CD8-positive, alpha-beta memory T cell (primary cell): ENCODE results near the gene PRKCD. TPM values are rescaled to one million over a fixed set of nuclear protein-coding genes. Genes with fewer than 3 reads are reported as not detected.

ENCODE experiments used
- CTCF ChIA-PET: fragments of 350-600 bp; sonication (Branson Sonifier 250); formaldehyde crosslinking; loops from one replicate; lab custom pipeline; 2021; ENCODE audit warnings: antibody characterized with exemption; lab: Charles Lee
- POLR2A ChIA-PET: fragments of 350-600 bp; sonication (Branson Sonifier 250); formaldehyde crosslinking; loops from one replicate; lab custom pipeline; 2021; ENCODE audit warnings: antibody characterized with exemption; lab: Charles Lee
- DNase-seq, 5 donors: peaks; one replicate each; pipeline versions ENCODE4 v3.0.0 to v3.0.0-alpha.2; 2020 to 2022; ENCODE audit warnings: mixed read lengths in 1 of 5
- H3K27ac ChIP-seq: one replicate; pipeline ENCODE4 v1.7.0; 2013; ENCODE audit warnings: low read depth, mild to moderate bottlenecking, low read length, moderate library complexity
- H3K27me3 ChIP-seq: 2 replicates; pipeline ENCODE4 v1.7.0; 2013; ENCODE audit warnings: low read length, mild to moderate bottlenecking; ENCODE audit not compliant: insufficient read depth, poor library complexity, severe bottlenecking
- H3K36me3 ChIP-seq: 2 replicates; pipeline ENCODE4 v1.7.0; 2013; ENCODE audit warnings: mild to moderate bottlenecking, low read length, moderate library complexity; ENCODE audit not compliant: insufficient read depth
- H3K4me1 ChIP-seq: 2 replicates; pipeline ENCODE4 v1.7.0; 2013; ENCODE audit warnings: mild to moderate bottlenecking, low read length, moderate library complexity; ENCODE audit not compliant: insufficient read depth
- H3K4me3 ChIP-seq: 2 replicates; pipeline ENCODE4 v1.7.0; 2013; ENCODE audit warnings: mild to moderate bottlenecking, low read length
- H3K9me3 ChIP-seq: 2 replicates; pipeline ENCODE4 v1.7.0; 2013; ENCODE audit warnings: mild to moderate bottlenecking, low read length
- H3K27ac Mint-ChIP-seq, 8 donors: one replicate each; pipeline ENCODE4 v1.8.0; 2020 to 2021; ENCODE audit warnings: mixed read lengths in 8 of 8, mild to moderate bottlenecking in 6 of 8, inconsistent platforms in 3 of 8, moderate library complexity in 3 of 8
- H3K27me3 Mint-ChIP-seq, 2 donors: one replicate each; pipeline ENCODE4 v1.8.0; 2020 to 2021; ENCODE audit warnings: mixed read lengths in 2 of 2, mild to moderate bottlenecking in 1 of 2, moderate library complexity in 1 of 2
- H3K36me3 Mint-ChIP-seq, 3 donors: one replicate each; pipeline ENCODE4 v1.8.0; 2020 to 2021; ENCODE audit warnings: mixed read lengths in 3 of 3, inconsistent platforms in 1 of 3, mild to moderate bottlenecking in 1 of 3
- H3K4me1 Mint-ChIP-seq, 3 donors: one replicate each; pipeline ENCODE4 v1.8.0; 2020 to 2021; ENCODE audit warnings: mixed read lengths in 3 of 3, inconsistent platforms in 1 of 3, mild to moderate bottlenecking in 1 of 3
- H3K4me3 Mint-ChIP-seq, 7 donors: one replicate each; pipeline ENCODE4 v1.8.0; 2020 to 2021; ENCODE audit warnings: mixed read lengths in 7 of 7, mild to moderate bottlenecking in 6 of 7, moderate library complexity in 4 of 7, inconsistent platforms in 2 of 7
- H3K9me3 Mint-ChIP-seq, 5 donors: one replicate each; pipeline ENCODE4 v1.8.0; 2020 to 2022; ENCODE audit warnings: mixed read lengths in 5 of 5, mild to moderate bottlenecking in 3 of 5, moderate library complexity in 2 of 5, inconsistent platforms in 1 of 5
- polyA plus RNA-seq: library from polyadenylated mRNA; unstranded; fragments of 300-500 nt; fragmentation: Illumina TruSeq; gene quantifications from one replicate; pipeline ENCODE4 v1.2.3, GENCODE V29; 2021
- total RNA-seq, 2 experiments: library from RNA; stranded (reverse); gene quantifications; one replicate each; pipeline ENCODE4 v1.2.3, GENCODE V29; 2021

The PRKCD gene
- total and polyA plus RNA-seq, 3 experiments from 2014 or later: 27.2 to 27.3 (median 27.3) TPM

DNA sequence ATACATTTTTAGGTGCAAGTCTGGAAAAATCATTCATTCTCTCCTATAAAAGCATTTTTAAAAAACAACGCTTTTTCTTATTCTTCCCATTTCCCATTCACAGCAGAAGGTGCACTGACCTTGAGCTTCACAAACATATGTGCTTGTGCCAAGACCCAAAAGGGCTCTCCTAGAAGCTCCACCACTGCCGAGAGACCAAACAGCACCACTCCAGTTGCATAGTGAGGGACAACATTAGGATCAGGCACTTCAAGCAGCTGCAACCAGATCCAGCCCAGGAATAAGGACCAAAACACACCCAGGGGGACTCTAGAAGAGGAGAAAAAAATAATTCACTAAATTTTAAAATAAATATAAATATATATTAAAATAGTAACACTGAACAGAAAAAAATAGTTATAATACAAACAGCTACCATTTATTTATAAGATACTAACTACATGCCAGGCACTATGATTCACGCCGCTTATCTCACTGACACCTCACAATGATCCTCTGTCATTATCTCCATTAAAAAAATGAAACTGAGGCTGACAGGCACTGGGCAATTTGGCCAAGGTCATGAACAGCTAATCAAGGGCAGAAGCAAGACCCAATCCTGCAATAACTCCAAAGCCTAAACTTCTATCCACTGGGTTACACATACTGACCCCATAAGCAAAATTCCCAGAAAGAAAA lies 38.6 kb upstream of the PRKCD start:
- Mint-ChIP-seq H3K27me3 (no peaks in the 10 kb centered on the region), H3K4me1 (peaks cover 2 to 4% (median 4%) of the 10 kb centered on the region in 3 donors), H3K4me3 (no peak overlapping the region), H3K9me3 (no peaks in the 10 kb centered on the region), H3K36me3 (peaks cover 0 to 91% (median 35%) of the 10 kb centered on the region in 3 donors), H3K27ac (peak overlapping the region in 2 of 8 donors; percentile 23 to 58)
- ChIA-PET POLR2A (no interaction called here), CTCF (interaction anchor here (0.5 to 1.4 kb wide), 3 partner anchors 8 to 16 kb away, joined by 3 to 5 read pairs (median 3); no protein-coding TSS in a partner anchor)
- H3K27me3 ChIP-seq: no peaks in the 10 kb centered on the region
- no peak overlapping the region for H3K27ac ChIP-seq
- no peaks in the 10 kb centered on the region for H3K4me1 ChIP-seq
- no peak for DNase-seq
- peaks cover 61% of the 10 kb centered on the region for H3K36me3 ChIP-seq
- no peak overlapping the region for H3K4me3 ChIP-seq
- H3K9me3 ChIP-seq: no peaks in the 10 kb centered on the region

DNA sequence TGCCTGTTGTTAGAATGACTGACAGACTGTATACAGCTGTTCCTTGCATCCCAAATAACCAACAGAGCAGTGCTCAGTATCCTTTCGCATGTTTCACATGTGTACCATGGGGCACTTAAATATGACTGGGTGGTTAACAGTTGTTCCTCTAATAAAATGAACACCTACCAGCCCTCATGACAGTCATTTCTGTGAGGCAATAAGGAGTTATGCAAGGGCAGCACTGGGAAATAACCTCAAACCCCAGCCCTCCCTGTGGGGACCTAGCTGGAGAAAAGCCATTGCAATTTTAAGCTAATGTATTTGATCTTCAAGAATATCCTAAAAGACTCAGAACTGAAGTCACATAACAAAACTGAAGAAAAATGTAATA lies 38.1 kb upstream of the PRKCD start:
- POLR2A ChIA-PET: no interaction called here

DNA sequence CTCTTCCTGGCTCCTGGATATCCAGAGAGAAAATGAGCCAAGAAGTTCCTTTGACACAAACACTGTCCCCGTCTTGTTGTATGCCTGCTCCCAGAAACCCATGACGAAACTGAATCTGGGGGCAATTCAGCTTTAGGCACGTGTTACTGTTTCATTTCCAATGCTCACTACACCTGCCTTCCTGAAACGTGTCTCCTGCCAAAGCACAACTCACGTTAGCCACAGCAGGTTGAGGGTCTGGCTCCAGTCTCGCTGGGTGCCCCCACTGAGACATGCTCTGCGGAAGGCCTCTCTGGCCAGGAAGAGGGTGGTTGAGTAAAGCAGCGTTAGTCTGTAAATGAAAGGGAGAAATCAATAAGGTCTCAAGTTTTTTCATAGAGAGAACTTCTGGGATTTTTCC lies 37.5 kb upstream of the PRKCD start:
- H3K36me3 ChIP-seq: peaks cover 55% of the 10 kb centered on the region
- H3K4me3 ChIP-seq: no peak overlapping the region
- no peak for DNase-seq
- Mint-ChIP-seq H3K4me1 (peaks cover 2 to 4% (median 4%) of the 10 kb centered on the region in 3 donors), H3K27ac (no peak overlapping the region), H3K36me3 (peaks cover 0 to 80% (median 29%) of the 10 kb centered on the region in 3 donors), H3K4me3 (peak overlapping the region in 1 of 7 donors; percentile 16), H3K9me3 (no peaks in the 10 kb centered on the region), H3K27me3 (no peaks in the 10 kb centered on the region)
- H3K27me3 ChIP-seq: no peaks in the 10 kb centered on the region
- CTCF ChIA-PET: interaction anchor here (1.0 to 1.4 kb wide), 2 partner anchors 9 to 11 kb away, joined by 3 to 5 read pairs; no protein-coding TSS in a partner anchor
- no peaks in the 10 kb centered on the region for H3K9me3 ChIP-seq
- POLR2A ChIA-PET: no interaction called here
- no peaks in the 10 kb centered on the region for H3K4me1 ChIP-seq
- H3K27ac ChIP-seq: no peak overlapping the region

More for the DNA sequence above, 38.1 kb upstream of the PRKCD start:
- H3K4me3 ChIP-seq: no peak overlapping the region
- Mint-ChIP-seq H3K36me3 (peaks cover 0 to 86% (median 35%) of the 10 kb centered on the region in 3 donors), H3K27me3 (no peaks in the 10 kb centered on the region), H3K27ac (no peak overlapping the region), H3K4me3 (no peak overlapping the region), H3K4me1 (peaks cover 2 to 4% (median 4%) of the 10 kb centered on the region in 3 donors), H3K9me3 (no peaks in the 10 kb centered on the region)
- no peaks in the 10 kb centered on the region for H3K4me1 ChIP-seq
- no peak for DNase-seq
- H3K9me3 ChIP-seq: no peaks in the 10 kb centered on the region
- CTCF ChIA-PET: interaction anchor here (0.5 to 1.4 kb wide), 3 partner anchors 9 to 16 kb away, joined by 3 to 5 read pairs (median 3); no protein-coding TSS in a partner anchor
- H3K27me3 ChIP-seq: no peaks in the 10 kb centered on the region
- no peak overlapping the region for H3K27ac ChIP-seq
- H3K36me3 ChIP-seq: peaks cover 58% of the 10 kb centered on the region

DNA sequence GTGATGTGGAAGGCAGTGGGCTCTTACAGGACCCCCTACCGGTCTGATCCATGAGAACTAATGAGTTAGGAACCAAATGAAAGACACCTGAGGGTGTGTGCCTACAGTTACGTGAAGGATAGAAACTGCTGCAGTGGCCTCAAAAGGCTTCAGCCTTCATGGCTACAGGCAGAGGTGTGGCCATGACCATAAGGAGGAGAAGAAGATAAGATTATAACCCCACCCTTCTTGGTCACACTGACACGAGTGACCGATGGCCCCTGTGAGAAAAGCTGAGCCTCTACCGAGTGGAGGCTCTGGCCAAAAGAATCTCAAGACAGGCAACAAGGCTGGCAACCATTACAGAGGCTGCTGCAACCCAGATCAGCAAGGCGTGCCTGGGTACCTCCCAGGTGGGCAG lies 37.1 kb upstream of the PRKCD start:
- peaks cover 4% of the 10 kb centered on the region for H3K4me1 ChIP-seq
- Mint-ChIP-seq H3K27ac (no peak overlapping the region), H3K4me1 (peaks cover 4 to 6% (median 4%) of the 10 kb centered on the region in 3 donors), H3K4me3 (peak overlapping the region in 1 of 7 donors; percentile 16), H3K9me3 (no peaks in the 10 kb centered on the region), H3K27me3 (no peaks in the 10 kb centered on the region), H3K36me3 (peaks cover 0 to 77% (median 27%) of the 10 kb centered on the region in 3 donors)
- no peaks in the 10 kb centered on the region for H3K9me3 ChIP-seq
- no peak for DNase-seq
- ChIA-PET CTCF (interaction anchor here (1.5 kb wide), 1 partner anchor 12 kb away, joined by 3 read pairs; no protein-coding TSS in a partner anchor), POLR2A (interaction anchor here (1.0 kb wide), 1 partner anchor 10 kb away, joined by 4 read pairs; no protein-coding TSS in a partner anchor)
- H3K27ac ChIP-seq: no peak overlapping the region
- H3K27me3 ChIP-seq: no peaks in the 10 kb centered on the region
- no peak overlapping the region for H3K4me3 ChIP-seq
- peaks cover 53% of the 10 kb centered on the region for H3K36me3 ChIP-seq

DNA sequence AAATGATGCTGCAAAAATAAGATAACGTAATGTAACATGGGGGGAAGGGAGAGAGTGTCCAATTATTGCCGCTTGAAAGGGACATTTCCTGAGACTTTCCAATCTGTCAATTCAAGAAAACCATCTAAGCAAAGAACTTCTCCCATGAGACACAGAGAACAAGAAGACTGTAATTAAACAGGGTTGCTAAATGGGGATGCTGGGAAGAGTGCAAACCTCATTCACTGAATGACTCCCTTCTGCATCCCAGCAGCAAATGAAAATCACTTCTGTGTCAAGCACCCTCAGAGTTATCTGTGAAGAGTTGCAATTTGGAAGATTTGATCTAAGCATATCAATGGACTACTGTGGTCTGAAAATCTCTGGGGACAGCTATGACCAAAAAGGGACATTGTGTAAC lies 34.4 kb upstream of the PRKCD start:
- Mint-ChIP-seq H3K9me3 (no peaks in the 10 kb centered on the region), H3K27me3 (no peaks in the 10 kb centered on the region), H3K36me3 (peaks cover 0 to 60% (median 19%) of the 10 kb centered on the region in 3 donors), H3K4me1 (peaks cover 24 to 29% (median 27%) of the 10 kb centered on the region in 3 donors), H3K4me3 (peak overlapping the region in 1 of 7 donors; percentile 65), H3K27ac (peak overlapping the region in 1 of 8 donors; percentile 48)
- H3K4me1 ChIP-seq: peaks cover 22% of the 10 kb centered on the region
- H3K27ac ChIP-seq: no peak overlapping the region
- ChIA-PET POLR2A (no interaction called here), CTCF (interaction anchor here (1.7 kb wide), 1 partner anchor 8 kb away, joined by 4 read pairs; no protein-coding TSS in a partner anchor)
- H3K27me3 ChIP-seq: no peaks in the 10 kb centered on the region
- no peak for DNase-seq
- H3K9me3 ChIP-seq: no peaks in the 10 kb centered on the region
- H3K4me3 ChIP-seq: no peak overlapping the region
- H3K36me3 ChIP-seq: peaks cover 30% of the 10 kb centered on the region

DNA sequence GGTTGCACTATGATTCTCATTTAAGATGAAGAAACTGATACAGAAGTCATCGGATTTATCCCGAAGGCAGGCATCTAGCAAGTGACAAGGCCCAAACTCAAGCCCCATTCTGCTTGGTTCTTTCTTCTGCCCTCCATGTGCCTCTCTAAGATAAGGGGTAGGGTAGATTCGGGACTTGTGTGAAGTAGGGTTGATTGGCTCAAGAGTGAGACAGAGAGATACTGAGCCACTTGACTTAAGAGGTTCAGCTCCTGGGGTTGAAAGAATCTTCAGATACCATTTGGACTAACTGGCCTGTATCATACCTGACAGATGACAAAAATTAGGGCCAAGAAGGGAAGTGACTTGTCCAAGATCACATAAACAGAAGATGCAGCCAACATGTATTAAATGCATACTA lies 31.7 kb upstream of the PRKCD start:
- ChIA-PET CTCF (interaction anchor here (1.0 kb wide), 1 partner anchor 67 kb away, joined by 3 read pairs; no protein-coding TSS in a partner anchor), POLR2A (interaction anchor here (1.1 kb wide), 1 partner anchor 60 kb away, joined by 3 read pairs; no protein-coding TSS in a partner anchor)
- H3K9me3 ChIP-seq: no peaks in the 10 kb centered on the region
- H3K4me3 ChIP-seq: peak overlapping the region; percentile 73
- H3K4me1 Mint-ChIP-seq: peaks cover 20 to 30% (median 26%) of the 10 kb centered on the region in 3 donors
- peaks cover 22% of the 10 kb centered on the region for H3K4me1 ChIP-seq
- H3K36me3 Mint-ChIP-seq: peaks cover 0 to 35% (median 7%) of the 10 kb centered on the region in 3 donors
- peak overlapping the region; percentile 99 to 100 (median 100) for H3K27ac Mint-ChIP-seq
- no peak for DNase-seq
- H3K27me3 ChIP-seq: no peaks in the 10 kb centered on the region
- H3K27me3 Mint-ChIP-seq: no peaks in the 10 kb centered on the region
- H3K4me3 Mint-ChIP-seq: peak overlapping the region; percentile 91 to 98 (median 93)
- peak overlapping the region; percentile 89 for H3K27ac ChIP-seq
- no peaks in the 10 kb centered on the region for H3K9me3 Mint-ChIP-seq
- H3K36me3 ChIP-seq: peaks cover 10% of the 10 kb centered on the region

DNA sequence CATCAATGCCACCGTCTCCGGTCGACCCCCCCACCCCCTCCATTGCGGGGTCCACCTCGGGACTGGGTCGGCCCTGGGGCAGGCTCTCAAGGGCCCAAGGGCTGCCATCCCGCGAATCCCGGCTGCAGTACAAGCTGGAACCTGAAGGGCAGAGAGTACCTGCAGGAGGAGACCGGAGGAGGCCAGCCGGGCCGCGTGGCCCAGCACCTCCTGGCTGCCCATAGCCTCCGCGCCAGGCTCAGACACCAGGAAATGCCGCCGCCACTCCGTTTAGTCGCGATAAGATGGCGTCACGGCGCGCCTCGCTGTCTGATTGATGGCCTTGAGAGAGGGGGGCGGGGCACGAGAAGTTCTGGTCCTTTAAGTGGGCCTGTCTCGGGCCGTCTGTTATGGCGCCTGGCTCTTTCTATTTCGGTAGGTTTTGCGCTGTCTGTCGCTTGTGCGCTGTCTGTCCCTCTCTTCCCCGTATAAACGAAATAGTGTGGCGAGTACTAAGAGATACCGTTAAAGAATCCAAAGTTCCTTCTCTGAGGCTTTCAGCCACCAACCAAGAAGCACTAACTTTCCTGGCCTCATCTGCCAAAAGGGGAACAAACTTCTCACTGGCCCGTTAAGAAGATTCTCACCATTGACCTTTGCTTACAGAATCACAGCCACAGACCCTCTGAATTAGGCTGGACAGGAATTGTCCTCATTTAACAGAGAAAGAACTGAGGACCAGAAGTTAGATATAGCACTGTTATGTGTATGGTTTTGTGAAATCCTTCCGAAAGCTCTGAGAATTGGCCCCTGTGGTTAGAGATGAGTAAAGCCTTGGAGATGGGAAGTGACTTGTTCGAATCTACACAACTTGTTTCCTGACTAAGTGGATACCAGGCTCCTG lies 30.6 kb upstream of the PRKCD start, which contains the start of gene RFT1:
Gene RFT1 (minus strand): TSS at position 257 of the 883 bp plus-strand sequence. CDS start 35 bp downstream, at position 222.
- Histone ChIP-seq H3K4me1 (peaks cover 22% of the 10 kb centered on the region), H3K27ac (peak within 1 kb of the TSS; percentile 89), H3K27me3 (no peaks in the 10 kb centered on the region), H3K9me3 (no peaks in the 10 kb centered on the region), H3K36me3 (peaks cover 1% of the 10 kb centered on the region), H3K4me3 (peak within 1 kb of the TSS; percentile 73)
- ChIA-PET POLR2A (interaction anchor here (1.1 kb wide), 1 partner anchor 59 kb away, joined by 3 read pairs; no protein-coding TSS in a partner anchor), CTCF (interaction anchor here (1.2 to 1.3 kb wide), 2 partner anchors 16 to 66 kb away, joined by 4 to 5 read pairs; no protein-coding TSS in a partner anchor)
- H3K4me1 Mint-ChIP-seq: peaks cover 20 to 30% (median 26%) of the 10 kb centered on the region in 3 donors
- peak within 1 kb of the TSS; percentile 99 to 100 (median 100) for H3K27ac Mint-ChIP-seq
- peak within 1 kb of the TSS; percentile 91 to 98 (median 93) for H3K4me3 Mint-ChIP-seq
- no peaks in the 10 kb centered on the region for H3K27me3 Mint-ChIP-seq
- no peaks in the 10 kb centered on the region for H3K9me3 Mint-ChIP-seq
- DNase-seq: peak; percentile 95 to 99 (median 97)
- H3K36me3 Mint-ChIP-seq: peaks cover 0 to 25% (median 0%) of the 10 kb centered on the region in 3 donors
